Liver (tissue), 3 donors: Measurements from ENCODE around the gene ATE1.

Experiments used
- FOXA2 ChIP-seq: IDR thresholded peaks from 2 replicates; pipeline ENCODE4 v1.6.1; 2016; ENCODE audit warnings: antibody characterized with exemption
- JUND ChIP-seq, 2 donors: IDR thresholded peaks; 2 replicates each; pipeline ENCODE4 v1.6.1; 2016; ENCODE audit warnings: antibody characterized with exemption in 2 of 2
- RAD21 ChIP-seq, 2 donors: IDR thresholded peaks; 2 replicates each; pipeline ENCODE4 v1.6.1; 2016; ENCODE audit warnings: antibody characterized with exemption in 2 of 2, mild to moderate bottlenecking in 2 of 2
- TF ChIP-seq, protein P1 (sequence below): fragments of 150-350 bp; IDR thresholded peaks from 2 replicates; pipeline ENCODE4 v1.5.1; 2017; ENCODE audit warnings: improper control_type of control experiment, low read depth, low read length; ENCODE audit not compliant: missing input control
- TF ChIP-seq, protein P2 (sequence below): IDR thresholded peaks from 2 replicates; pipeline ENCODE4 v1.6.1; 2016; ENCODE audit warnings: antibody characterized with exemption
- TF ChIP-seq, protein P3 (sequence below): IDR thresholded peaks from 2 replicates; pipeline ENCODE4 v1.6.1; 2016; ENCODE audit warnings: antibody characterized with exemption, mild to moderate bottlenecking
- donor health status: healthy.
- donor health status: healthy.

- TF ChIP-seq, protein P1, sequence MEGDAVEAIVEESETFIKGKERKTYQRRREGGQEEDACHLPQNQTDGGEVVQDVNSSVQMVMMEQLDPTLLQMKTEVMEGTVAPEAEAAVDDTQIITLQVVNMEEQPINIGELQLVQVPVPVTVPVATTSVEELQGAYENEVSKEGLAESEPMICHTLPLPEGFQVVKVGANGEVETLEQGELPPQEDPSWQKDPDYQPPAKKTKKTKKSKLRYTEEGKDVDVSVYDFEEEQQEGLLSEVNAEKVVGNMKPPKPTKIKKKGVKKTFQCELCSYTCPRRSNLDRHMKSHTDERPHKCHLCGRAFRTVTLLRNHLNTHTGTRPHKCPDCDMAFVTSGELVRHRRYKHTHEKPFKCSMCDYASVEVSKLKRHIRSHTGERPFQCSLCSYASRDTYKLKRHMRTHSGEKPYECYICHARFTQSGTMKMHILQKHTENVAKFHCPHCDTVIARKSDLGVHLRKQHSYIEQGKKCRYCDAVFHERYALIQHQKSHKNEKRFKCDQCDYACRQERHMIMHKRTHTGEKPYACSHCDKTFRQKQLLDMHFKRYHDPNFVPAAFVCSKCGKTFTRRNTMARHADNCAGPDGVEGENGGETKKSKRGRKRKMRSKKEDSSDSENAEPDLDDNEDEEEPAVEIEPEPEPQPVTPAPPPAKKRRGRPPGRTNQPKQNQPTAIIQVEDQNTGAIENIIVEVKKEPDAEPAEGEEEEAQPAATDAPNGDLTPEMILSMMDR = no peak
- TF ChIP-seq, protein P2, sequence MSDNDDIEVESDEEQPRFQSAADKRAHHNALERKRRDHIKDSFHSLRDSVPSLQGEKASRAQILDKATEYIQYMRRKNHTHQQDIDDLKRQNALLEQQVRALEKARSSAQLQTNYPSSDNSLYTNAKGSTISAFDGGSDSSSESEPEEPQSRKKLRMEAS = no peak
- TF ChIP-seq FOXA2 (no peak), JUND (IDR thresholded peaks at IDR 0.05) (no peak), RAD21 (IDR thresholded peaks at IDR 0.05) (no peak)
- TF ChIP-seq, protein P3, sequence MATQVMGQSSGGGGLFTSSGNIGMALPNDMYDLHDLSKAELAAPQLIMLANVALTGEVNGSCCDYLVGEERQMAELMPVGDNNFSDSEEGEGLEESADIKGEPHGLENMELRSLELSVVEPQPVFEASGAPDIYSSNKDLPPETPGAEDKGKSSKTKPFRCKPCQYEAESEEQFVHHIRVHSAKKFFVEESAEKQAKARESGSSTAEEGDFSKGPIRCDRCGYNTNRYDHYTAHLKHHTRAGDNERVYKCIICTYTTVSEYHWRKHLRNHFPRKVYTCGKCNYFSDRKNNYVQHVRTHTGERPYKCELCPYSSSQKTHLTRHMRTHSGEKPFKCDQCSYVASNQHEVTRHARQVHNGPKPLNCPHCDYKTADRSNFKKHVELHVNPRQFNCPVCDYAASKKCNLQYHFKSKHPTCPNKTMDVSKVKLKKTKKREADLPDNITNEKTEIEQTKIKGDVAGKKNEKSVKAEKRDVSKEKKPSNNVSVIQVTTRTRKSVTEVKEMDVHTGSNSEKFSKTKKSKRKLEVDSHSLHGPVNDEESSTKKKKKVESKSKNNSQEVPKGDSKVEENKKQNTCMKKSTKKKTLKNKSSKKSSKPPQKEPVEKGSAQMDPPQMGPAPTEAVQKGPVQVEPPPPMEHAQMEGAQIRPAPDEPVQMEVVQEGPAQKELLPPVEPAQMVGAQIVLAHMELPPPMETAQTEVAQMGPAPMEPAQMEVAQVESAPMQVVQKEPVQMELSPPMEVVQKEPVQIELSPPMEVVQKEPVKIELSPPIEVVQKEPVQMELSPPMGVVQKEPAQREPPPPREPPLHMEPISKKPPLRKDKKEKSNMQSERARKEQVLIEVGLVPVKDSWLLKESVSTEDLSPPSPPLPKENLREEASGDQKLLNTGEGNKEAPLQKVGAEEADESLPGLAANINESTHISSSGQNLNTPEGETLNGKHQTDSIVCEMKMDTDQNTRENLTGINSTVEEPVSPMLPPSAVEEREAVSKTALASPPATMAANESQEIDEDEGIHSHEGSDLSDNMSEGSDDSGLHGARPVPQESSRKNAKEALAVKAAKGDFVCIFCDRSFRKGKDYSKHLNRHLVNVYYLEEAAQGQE = no peak
Measured at GRCh38 chr10:121735263-121735662, 192.6 kb downstream of the ATE1 start.
